DMS79 treated with DMSO at 0.1 percent for 48 hours (cell line): ENCODE measurements around the gene IFIT2.
"Not testable (repeated sequence)": the region's sequence is repeated elsewhere in the genome, so short reads cannot be mapped to it uniquely, and the experiment has no call there.

Experiments used
- DNase-seq: peaks from one replicate; lab custom pipeline; 2025; lab: John Stamatoyannopoulos, UW

Gene IFIT2

GRCh38 chr10:89280508-89280907 lies 21.3 kb upstream of the IFIT2 start:
- DNase-seq: no peak

GRCh38 chr10:89281606-89282395 lies 20.0 kb upstream of the IFIT2 start:
- no peak for DNase-seq

GRCh38 chr10:89283025-89283935 lies 18.6 kb upstream of the IFIT2 start:
- no peak for DNase-seq

- DNase-seq: peak; percentile 36
Observed at GRCh38 chr10:89283936-89284475, 17.8 kb upstream of the IFIT2 start.

- DNase-seq: not testable (repeated sequence)
Observed at GRCh38 chr10:89284711-89285110, 17.1 kb upstream of the IFIT2 start.

GRCh38 chr10:89285303-89285702 lies 16.5 kb upstream of the IFIT2 start:
- not testable (repeated sequence) for DNase-seq

- no peak for DNase-seq
Observed at GRCh38 chr10:89294721-89295239, 7.1 kb upstream of the IFIT2 start.

- no peak for DNase-seq
Observed at GRCh38 chr10:89295597-89295996, 6.2 kb upstream of the IFIT2 start.

GRCh38 chr10:89296220-89296648 lies 5.6 kb upstream of the IFIT2 start:
- DNase-seq: no peak

GRCh38 chr10:89297356-89297755 lies 4.5 kb upstream of the IFIT2 start:
- no peak for DNase-seq

GRCh38 chr10:89297791-89298190 lies 4.1 kb upstream of the IFIT2 start:
- no peak for DNase-seq

- no peak for DNase-seq
Observed at GRCh38 chr10:89299031-89299430, 2.8 kb upstream of the IFIT2 start.

GRCh38 chr10:89301232-89301631 lies 614 bp upstream of the IFIT2 start:
- DNase-seq: no peak

GRCh38 chr10:89302625-89303024 lies 779 bp downstream of the IFIT2 start:
- DNase-seq: no peak

- DNase-seq: no peak
Observed at GRCh38 chr10:89303161-89303560, 1.3 kb downstream of the IFIT2 start.

GRCh38 chr10:89304026-89304425 lies 2.2 kb downstream of the IFIT2 start:
- no peak for DNase-seq

GRCh38 chr10:89304446-89304845 lies 2.6 kb downstream of the IFIT2 start:
- no peak for DNase-seq

GRCh38 chr10:89304925-89305324 lies 3.1 kb downstream of the IFIT2 start:
- DNase-seq: no peak

- no peak for DNase-seq
Observed at GRCh38 chr10:89305766-89306433, 4.1 kb downstream of the IFIT2 start.

- DNase-seq: no peak
Observed at GRCh38 chr10:89306434-89307268, 4.8 kb downstream of the IFIT2 start.

- DNase-seq: no peak
Observed at GRCh38 chr10:89307269-89307577, 5.4 kb downstream of the IFIT2 start.
